ENCODE results near the gene B4GALT3.

B4GALT3 gene

GRCh38 chr1:161201836-161202712 is 24.8 kb upstream of the B4GALT3 start, which contains the start of gene NDUFS2:
TSS of gene NDUFS2 (plus strand) at chr1:161202367. CDS start at chr1:161202386, 19 bp downstream.
- DNase-seq, result peak; percentile 97

GRCh38 chr1:161200992-161201835 is 23.9 kb upstream of the B4GALT3 start:
- DNase-seq, result no peak

GRCh38 chr1:161200421-161200991 is 23.2 kb upstream of the B4GALT3 start:
- DNase-seq, result no peak

GRCh38 chr1:161199506-161200139 is 22.3 kb upstream of the B4GALT3 start:
- DNase-seq, result no peak

- no peak for DNase-seq
These were observed 21.7 kb upstream of the B4GALT3 start, which contains the start of gene ADAMTS4 for GRCh38 chr1:161198897-161199431. TSS of gene ADAMTS4 (minus strand) at chr1:161199054. CDS start at chr1:161198627, 427 bp downstream.

GRCh38 chr1:161198194-161198896 is 21.0 kb upstream of the B4GALT3 start:
- DNase-seq, result no peak

GRCh38 chr1:161197560-161198193 is 20.4 kb upstream of the B4GALT3 start:
- no peak for DNase-seq

GRCh38 chr1:161196521-161197451 is 19.5 kb upstream of the B4GALT3 start:
- no peak for DNase-seq

- DNase-seq, result no peak
These were observed 18.8 kb upstream of the B4GALT3 start for GRCh38 chr1:161196111-161196510.

GRCh38 chr1:161195171-161195570 is 17.9 kb upstream of the B4GALT3 start:
- no peak for DNase-seq

GRCh38 chr1:161193561-161194235 is 16.4 kb upstream of the B4GALT3 start:
- DNase-seq, result no peak

GRCh38 chr1:161192476-161193465 is 15.5 kb upstream of the B4GALT3 start:
- DNase-seq, result peak; percentile 74

- DNase-seq, result no peak
These were observed 14.7 kb upstream of the B4GALT3 start for GRCh38 chr1:161191971-161192370.

GRCh38 chr1:161190962-161191521 is 13.7 kb upstream of the B4GALT3 start:
- DNase-seq, result no peak

GRCh38 chr1:161189036-161189435 is 11.7 kb upstream of the B4GALT3 start:
- no peak for DNase-seq

GRCh38 chr1:161188381-161188780 is 11.1 kb upstream of the B4GALT3 start:
- no peak for DNase-seq

- DNase-seq, result no peak
These were observed 10.0 kb upstream of the B4GALT3 start for GRCh38 chr1:161187311-161187710.
